ENCODE results near the gene C10orf53.
"Not testable (repeated sequence)": the region's sequence is repeated elsewhere in the genome, so short reads cannot be mapped to it uniquely, and the experiment has no call there.

C10orf53 gene

DNA sequence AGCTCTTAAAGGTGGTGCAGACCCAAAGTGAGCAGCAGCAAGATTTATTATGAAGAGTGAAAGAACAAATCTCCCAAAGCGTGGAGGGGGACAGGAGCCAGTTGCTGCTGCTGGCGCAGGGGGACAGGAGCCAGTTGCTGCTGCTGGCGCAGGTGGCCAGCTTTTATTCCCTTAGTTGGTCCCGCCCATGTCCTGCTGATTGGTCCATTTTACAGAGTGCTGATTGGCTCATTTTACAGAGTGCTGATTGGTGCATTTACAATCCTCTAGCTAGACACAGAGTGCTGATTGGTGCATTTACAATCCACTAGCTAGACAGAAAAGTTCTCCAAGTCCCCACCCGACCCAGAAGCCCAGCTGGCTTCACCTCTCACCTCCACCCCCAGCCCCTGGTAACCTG, 3.0 kb downstream of the C10orf53 start:
- H3K27ac ChIP-seq, H3K4me3 ChIP-seq: not testable (repeated sequence)

DNA sequence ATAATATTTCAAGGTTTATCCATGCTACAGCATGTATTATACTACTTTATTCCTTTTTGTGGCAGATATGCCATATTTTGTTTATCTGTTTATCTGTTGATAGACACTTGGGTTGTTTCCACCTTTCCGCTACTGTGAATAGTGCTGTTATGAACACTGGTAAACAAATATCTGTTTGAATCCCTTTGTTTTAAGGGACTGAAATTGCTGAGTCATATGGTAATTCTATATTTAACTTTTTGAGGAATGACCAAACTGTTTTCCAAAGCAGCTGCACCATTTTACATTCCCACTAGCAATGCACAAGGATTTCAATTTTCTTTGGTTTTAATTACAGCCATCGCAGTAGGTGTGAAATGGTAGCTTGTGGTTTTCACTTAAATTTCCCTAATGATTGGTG, 3.4 kb downstream of the C10orf53 start:
- no peak overlapping the region for H3K4me3 ChIP-seq
- H3K27ac ChIP-seq: no peak overlapping the region

DNA sequence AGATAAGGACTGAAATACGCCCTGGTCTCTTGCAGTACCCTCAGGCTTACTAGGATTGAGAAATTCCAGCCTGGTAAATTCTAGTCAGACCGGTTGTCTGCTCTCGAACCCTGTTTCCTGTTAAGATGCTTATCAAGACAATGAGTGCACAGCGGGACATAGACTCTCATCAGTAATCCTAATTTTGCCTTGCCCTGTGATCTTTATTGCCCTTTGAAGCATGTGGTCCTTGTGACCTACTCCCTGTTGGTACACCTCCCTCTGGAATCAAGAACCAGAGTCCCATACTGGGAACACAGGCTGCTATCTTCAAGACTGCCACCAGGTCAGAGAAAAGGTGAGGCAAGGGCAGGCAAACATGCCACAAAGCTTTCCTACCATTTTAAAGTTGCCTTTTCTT, 7.2 kb downstream of the C10orf53 start:
- Histone ChIP-seq H3K4me3 (no peak overlapping the region), H3K27ac (no peak overlapping the region)

DNA sequence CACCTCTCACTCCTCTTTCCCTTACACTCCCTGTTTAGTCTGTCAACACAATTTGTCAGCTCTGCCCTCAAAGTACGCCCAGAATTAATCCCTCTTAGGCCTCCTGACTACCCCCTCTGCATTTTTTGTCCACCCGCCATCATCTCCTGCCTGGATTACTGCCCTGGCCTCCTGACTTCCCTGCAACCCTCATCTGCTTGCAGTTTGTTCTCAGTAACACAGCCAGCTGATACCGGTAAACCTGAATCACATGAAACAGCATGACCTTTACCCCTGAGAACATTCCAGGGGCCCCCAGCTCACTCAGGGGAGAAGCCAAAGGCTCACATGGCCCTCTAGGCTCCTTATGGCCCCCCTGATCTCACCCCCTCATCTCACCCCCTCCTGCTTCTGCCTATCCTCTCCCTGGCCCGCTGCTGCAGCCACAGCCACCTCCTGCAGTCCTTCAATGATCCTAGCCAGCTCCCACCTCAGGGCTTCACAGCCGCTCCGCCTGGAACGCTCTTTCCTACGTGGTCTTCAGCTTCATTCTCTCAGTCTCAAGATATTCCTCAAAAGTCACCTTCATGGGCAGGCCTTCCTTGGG, 8.9 kb downstream of the C10orf53 start:
- no peak overlapping the region for H3K4me3 ChIP-seq
- H3K27ac ChIP-seq: no peak overlapping the region

DNA sequence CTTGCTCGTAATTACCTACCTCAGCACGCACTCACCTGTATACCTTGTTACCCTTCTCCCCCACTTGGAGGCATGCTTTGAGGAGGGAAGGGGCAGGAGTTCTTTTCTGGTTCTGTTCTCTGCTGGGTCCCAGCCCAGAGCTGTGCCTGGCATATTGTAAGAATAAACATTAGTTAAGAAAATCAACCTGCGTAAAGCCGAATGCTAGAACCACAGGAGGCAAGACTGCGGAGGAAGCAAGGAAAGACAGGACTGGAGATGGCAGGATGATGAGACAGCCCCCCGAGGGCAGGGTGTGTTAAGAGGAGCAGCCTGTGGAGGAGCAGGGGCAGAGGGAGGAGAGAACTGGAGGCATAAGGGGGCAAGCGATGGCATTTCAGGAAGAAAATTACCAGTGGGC, 9.5 kb downstream of the C10orf53 start:
- Histone ChIP-seq H3K27ac (no peak overlapping the region), H3K4me3 (no peak overlapping the region)

DNA sequence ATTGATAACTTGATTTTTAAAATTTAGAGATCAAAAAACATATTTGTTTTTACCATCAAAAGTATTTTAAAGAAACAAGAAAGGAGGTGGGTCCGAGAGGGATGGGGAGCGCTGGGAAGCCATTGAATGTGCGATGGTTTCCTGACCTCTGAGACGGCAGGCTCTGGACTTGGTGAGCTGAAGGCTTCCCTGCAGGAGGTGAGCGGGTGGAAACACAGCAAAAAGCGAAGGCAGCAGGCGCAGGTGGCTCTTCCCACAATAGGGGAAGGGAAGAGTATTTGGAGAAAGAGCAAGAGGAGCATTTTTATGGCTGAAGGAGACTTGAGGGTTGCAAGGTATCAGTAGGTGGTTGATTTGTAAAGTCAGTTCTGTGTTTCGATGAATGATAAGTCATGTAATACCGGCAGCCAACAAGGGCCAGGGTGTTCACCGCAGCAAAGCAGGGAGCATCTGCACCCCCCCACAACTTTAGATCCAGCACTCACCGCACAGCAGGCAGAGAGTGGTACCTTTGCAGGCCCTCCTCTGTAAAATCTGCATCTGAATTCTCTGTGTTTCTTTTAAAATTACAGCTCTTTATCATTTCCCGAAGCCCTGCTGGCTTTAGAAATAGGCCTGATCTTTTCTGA, 10.5 kb downstream of the C10orf53 start:
- Histone ChIP-seq H3K27ac (no peak overlapping the region), H3K4me3 (no peak overlapping the region)

DNA sequence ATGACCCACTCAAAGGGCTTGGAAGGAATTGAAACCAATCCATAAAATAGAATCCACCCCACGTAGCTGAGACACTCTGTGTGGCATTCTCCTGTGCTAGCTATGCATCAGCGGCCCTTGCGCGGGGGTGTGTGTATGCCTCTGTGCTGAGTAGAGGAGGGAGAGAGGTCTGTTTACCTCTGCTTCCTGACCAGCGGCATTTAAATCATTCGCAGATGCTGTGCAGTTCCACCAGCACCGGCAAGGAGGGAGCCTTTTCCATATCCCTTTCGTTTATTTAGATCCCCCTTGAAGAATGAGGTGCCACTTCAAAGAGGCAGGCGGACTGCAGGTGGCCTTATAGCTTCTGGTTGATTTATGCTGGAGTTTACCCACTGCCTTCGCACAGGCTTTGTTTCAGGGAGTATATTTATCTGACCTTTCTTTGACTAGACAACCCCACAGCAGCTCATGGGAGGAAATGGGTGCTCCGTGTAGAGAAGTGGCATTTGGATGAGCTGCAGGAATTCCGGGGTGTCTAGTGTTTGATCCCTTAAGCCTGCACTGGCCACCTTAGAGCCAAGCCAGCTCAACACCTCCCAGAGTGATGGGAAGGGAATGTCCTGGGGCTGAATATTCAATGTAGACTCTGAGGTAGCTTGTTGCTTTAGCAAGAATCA, 11.4 kb downstream of the C10orf53 start:
- Histone ChIP-seq H3K4me3 (no peak overlapping the region), H3K27ac (no peak overlapping the region)

DNA sequence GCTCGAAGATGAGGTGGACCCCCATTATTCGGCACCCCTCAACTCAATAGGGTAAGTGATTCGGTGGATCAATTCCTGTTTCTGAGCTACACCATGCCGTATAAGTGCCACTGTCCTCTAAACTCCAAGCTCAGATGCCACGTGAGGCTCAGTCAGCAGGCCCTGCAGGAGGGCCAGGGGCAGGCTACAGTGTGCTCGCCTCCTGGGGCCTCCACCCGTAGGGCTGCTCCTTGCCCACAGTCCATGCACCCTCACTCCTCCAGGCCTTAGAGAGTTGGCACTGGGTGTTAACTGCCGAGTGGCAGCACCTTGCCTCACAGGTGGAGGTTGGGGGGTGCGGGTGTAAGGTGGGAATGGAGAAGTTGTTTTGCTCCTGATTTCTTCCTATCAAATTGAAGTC, 12.1 kb downstream of the C10orf53 start:
- no peak overlapping the region for H3K4me3 ChIP-seq
- H3K27ac ChIP-seq: no peak overlapping the region

DNA sequence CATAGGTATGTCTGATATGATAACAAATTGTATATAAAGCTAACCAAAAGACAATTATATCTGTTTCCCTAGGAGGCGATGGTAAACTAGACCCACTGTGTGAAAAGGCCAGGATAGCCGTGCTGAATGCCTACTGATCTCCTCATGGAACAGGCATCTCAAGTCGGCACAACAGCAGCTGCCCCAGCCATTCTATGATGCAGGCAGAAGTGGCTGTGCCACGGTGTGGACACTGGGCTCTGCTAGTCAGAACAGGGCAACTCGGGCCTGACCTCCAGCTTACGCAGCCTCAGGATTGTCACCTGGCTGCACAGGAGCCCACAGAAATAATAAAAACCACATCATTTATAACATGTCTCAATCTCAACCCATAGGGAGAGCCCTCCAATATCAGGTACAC, 15.0 kb downstream of the C10orf53 start:
- Histone ChIP-seq H3K27ac (no peak overlapping the region), H3K4me3 (no peak overlapping the region)

DNA sequence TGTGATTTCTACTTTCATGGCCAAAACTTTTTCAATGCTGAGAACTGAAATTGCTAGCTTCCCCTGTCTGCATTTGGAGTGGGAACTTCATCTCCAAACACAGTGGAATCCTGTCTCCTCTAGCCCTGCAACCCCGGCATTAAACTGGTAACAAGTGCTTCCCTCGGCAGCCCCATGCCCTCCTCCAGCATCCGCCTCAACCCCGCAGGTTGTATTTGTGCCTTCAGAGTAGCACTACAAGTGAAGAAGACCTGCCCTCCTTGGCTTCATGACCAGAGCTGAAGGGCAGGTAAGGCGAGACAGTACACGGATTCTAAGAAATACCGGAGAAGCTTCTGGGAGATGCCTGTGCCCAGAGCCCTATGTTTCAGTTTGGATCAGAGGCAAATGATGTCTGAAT, 16.9 kb downstream of the C10orf53 start:
- H3K27ac ChIP-seq: no peak overlapping the region
- no peak overlapping the region for H3K4me3 ChIP-seq

DNA sequence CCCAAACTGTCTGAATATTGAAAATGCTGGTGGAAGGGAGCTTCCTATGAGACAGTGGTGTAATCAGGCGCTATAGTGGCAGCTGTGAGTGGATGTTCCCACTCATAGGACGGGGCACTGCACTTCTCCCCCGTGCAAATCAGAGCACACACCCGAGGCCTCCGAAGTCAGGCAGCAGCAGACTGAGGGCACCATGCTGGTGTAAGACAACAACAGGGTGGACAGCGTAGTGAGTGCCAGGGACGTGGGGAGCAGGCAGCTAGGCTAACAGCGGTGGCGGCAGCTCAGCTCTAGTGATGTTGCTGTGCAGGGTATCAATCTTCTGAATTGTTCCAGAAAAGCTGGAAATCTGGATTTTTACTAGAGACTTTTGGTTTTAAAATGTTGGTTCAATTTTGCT, 19.2 kb downstream of the C10orf53 start:
- Histone ChIP-seq H3K27ac (no peak overlapping the region), H3K4me3 (no peak overlapping the region)

DNA sequence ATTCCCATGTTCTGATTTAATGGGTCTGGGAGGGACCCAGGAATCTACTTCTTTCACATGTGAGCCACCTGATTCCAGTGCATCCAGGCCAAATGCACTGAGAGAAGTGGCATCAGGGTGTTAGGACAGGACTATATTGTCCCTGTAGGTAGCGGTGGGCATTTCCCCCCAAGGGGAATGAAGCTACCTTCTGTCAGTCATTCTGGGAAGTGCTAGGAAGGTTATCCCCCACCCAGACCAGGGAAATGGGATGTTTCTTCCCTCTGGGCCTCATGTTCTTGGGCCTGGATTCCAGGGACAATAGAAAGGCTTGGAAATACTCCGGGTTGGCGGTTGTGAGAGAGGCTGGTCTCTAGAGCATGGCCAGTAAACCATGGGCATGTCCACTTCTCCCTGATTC, 20.8 kb downstream of the C10orf53 start:
- no peak overlapping the region for H3K4me3 ChIP-seq
- H3K27ac ChIP-seq: no peak overlapping the region

DNA sequence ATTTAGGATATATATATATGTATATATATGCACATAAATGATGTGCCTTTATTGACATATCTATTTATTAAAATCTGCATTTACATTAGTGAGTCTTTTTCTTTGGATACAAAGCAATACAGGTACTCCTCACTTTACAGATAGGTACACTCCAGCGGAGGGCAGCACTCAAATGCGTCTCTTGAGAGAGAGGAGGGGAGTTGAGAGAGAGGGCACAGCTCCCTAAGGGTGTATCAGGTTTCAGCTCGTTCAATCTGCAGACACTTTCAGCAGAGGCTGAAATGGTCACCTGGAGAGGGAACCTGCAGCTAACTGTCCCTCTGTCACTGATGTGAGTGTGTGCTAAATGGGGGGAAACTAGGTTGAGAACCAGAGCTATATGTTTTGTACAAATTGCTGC, 21.5 kb downstream of the C10orf53 start:
- Histone ChIP-seq H3K27ac (no peak overlapping the region), H3K4me3 (no peak overlapping the region)

DNA sequence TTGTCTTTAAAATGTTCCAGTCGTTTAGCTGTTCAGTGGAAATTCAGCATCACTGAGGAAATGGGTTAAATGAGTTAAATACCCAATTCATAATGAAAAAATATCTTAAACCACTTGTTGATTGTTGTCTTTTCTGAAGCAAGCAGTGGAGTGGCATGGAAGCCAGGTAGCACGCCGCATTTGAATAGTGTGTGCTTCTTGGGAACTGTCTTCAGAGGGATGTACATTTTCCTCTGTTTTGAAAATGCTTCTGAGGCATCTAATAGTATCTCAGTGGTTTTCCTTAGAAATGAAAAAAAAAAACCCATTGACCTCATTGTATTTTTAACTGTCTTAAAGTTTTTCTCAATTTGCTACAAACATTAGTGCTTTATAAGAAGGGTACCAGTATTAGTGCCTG, 28.1 kb downstream of the C10orf53 start:
- Histone ChIP-seq H3K27ac (no peak overlapping the region), H3K4me3 (no peak overlapping the region)

DNA sequence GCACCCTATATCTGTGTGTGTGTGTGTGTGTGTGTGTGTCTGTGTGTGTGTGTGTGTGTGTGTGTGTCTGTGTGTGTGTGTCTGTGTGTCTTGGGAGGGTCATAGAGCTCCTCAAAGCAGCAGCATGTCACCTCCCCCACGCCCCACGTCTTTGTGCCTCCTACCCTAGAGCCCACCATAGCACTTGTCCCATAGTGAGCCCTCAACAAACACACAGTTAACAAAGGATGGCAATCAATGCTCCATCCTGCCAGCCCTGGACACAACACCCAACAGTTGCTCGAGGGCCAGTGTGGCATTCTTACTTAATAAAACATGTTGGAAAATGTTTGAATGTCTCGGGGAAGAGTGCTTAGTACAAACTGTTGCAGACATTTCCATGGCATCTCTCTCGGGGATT, 30.5 kb downstream of the C10orf53 start:
- H3K4me3 ChIP-seq: no peak overlapping the region
- no peak overlapping the region for H3K27ac ChIP-seq

DNA sequence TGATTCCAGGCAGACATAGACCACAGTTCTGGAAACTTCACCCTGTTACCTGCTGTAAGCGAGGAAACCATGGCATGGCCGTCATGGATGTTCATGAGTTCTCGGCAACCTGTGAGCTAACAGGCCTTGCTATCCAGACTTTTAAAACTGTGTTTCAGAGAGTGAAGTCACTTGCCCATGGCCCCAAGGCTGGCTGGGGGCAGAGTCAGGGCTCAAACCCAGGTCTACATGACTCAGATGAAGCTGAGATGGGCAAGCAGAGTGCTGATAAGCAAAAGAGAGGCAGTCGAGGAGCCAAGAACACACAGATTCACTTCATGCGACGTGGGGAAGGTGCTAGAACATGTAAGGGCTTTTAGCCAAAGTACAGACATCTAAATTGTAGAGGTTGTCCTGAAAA, 31.5 kb downstream of the C10orf53 start:
- H3K27ac ChIP-seq: no peak overlapping the region

DNA sequence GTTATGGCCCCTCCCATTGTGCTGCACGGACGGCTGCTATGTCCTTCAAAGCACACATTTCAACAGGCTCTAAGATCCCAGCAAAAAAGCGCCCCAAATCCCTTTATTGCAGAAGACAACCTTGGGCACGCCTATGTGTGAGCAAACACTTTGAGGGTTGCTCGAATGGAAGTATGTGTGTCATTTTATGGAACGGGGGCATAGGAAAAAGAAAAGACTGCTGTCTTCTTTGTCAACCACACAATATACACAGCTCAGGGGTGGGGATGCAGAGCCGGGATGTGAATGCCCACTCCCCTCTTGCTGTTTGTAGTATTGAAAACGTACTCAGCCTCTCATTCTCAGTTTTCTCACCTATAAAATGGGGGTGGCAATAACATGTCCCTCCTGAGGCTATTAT, 32.0 kb downstream of the C10orf53 start:
- Histone ChIP-seq H3K27ac (no peak overlapping the region), H3K4me3 (no peak overlapping the region)

More for the DNA sequence above, 31.5 kb downstream of the C10orf53 start:
- no peak overlapping the region for H3K4me3 ChIP-seq

DNA sequence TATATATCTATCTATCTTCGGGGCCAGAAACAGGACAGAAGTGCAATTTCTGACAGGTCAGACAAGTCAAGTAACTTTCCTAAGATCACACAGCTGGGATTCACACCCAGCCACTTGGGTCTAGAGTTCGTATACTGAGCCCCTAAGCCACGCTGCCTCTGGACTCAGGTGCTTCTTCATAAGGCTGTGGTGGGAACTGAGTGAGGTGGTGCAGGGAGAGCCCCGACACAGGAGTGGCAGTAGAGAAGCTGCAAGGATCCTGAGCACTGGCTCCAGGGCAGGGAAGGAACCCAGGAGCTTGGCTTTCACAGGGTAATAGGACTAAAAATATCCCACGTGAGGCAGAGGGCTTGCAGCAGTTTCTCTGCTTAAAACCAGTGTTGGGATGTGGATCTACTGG, 33.8 kb downstream of the C10orf53 start:
- H3K27ac ChIP-seq: no peak overlapping the region
- H3K4me3 ChIP-seq: no peak overlapping the region

DNA sequence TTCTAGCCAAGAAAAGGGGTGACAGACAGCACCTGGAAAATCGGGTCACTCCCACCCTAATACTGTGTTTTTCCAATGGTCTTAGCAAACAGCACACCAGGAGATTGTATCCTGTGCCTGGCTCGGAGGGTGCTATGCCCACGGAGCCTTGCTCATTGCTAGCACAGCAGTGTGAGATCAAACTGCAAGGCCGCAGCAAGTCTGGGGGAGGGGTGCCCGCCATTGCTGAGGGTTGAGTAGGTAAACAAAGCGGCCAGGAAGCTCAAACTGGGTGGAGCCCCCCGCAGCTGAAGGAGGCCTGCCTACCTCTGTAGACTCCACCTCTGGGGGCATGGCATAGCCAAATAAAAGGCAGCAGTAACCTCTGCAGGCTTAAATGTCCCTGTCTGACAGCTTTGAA, 35.7 kb downstream of the C10orf53 start:
- H3K4me3 ChIP-seq, H3K27ac ChIP-seq: not testable (repeated sequence)

DNA sequence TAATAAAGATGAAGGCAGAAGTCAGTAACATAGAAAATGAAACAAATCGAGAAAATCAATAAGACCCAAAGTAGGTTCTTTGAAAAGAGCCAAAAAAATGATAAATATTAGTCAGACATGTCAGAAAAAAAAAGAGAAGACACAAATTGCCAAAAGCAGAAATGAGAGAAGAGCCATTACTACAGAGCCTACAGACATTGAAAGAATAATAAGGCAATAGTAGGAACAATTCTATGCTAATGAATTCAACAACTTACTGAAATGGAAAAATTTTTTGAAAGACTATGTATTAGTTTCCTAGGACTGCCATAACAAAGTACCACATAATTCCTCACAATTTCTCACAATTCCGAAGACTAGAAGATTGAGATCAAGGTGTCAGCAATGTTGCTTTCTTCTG, 47.1 kb downstream of the C10orf53 start:
- Histone ChIP-seq H3K27ac (no peak overlapping the region), H3K4me3 (no peak overlapping the region)

DNA sequence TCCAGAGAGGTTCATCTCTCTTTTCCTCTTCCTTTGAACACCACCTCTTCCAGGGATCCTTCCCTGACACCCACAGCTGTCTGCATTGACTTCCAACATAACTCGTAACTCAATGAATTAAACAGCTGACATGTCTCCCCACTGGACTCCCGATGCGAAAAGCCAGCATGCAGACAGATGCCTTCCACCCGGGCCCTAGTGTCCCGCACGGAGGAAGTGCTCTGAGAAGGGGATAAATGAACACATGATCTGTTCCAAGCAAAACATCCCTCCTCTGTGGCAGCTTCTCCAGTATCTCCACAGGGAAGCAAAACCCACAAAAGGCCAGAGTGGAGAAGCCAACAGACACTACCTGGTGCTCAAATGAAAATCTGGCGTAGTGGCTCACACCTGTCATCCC, 54.4 kb downstream of the C10orf53 start:
- Histone ChIP-seq H3K4me3 (no peak overlapping the region), H3K27ac (no peak overlapping the region)

DNA sequence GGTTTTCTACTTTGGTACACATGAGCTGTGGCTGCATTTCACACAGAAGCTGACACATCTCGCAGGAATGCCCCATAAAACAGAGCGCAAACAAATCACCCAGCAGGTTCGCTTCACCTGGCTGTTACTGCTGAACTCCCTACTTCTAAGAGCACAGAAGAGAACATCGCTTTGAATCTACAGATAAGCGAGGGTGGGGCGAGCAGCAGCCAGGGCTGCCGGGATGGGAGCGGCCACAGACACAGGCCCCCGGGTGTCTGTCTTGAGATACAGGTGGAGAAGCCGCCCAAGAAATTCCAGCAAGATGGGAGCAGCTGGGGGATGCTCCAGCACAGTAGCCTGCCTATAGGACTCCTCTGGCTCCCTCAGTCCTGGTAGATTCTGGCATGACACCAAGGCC, 55.2 kb downstream of the C10orf53 start:
- no peak overlapping the region for H3K27ac ChIP-seq
- no peak overlapping the region for H3K4me3 ChIP-seq
